Central memory CD8-positive, alpha-beta T cell (primary cell): Measurements from ENCODE around the gene PRDX3.
A peak's percentile ranks its signal among the peaks of the same experiment; 100 is the strongest.
"Not testable (repeated sequence)": the region's sequence is repeated elsewhere in the genome, so short reads cannot be mapped to it uniquely, and the experiment has no call there.

Experiments used
- ATAC-seq: fragments of 150-1000 bp; cut with Tn5 transposase; replicated peaks from 2 replicates; pipeline ENCODE4 v1.10.0; 2022; ENCODE audit warnings: mild to moderate bottlenecking, moderate FRiP score, moderate number of reproducible peaks; ENCODE audit not compliant: poor library complexity, severe bottlenecking; ENCODE audit errors: extremely low read depth
- DNase-seq, 2 donors: peaks; one replicate each; pipeline ENCODE4 v3.0.0; 2021; ENCODE audit warnings: low spot score in 2 of 2
- H3K27ac Mint-ChIP-seq: one replicate; pipeline ENCODE4 v1.8.0; 2022; ENCODE audit warnings: low read depth, mild to moderate bottlenecking, moderate library complexity, mixed read lengths
- H3K27me3 Mint-ChIP-seq: one replicate; pipeline ENCODE4 v1.8.0; 2022; ENCODE audit warnings: mixed read lengths
- H3K36me3 Mint-ChIP-seq: one replicate; pipeline ENCODE4 v1.8.0; 2022; ENCODE audit warnings: mild to moderate bottlenecking, moderate library complexity, mixed read lengths; ENCODE audit not compliant: insufficient read depth
- H3K4me1 Mint-ChIP-seq: one replicate; pipeline ENCODE4 v1.8.0; 2022; ENCODE audit warnings: mixed read lengths
- H3K4me3 Mint-ChIP-seq: one replicate; pipeline ENCODE4 v1.8.0; 2022; ENCODE audit warnings: mild to moderate bottlenecking, moderate library complexity, mixed read lengths
- H3K9me3 Mint-ChIP-seq: one replicate; pipeline ENCODE4 v1.8.0; 2022; ENCODE audit warnings: mixed read lengths

The PRDX3 gene

DNA sequence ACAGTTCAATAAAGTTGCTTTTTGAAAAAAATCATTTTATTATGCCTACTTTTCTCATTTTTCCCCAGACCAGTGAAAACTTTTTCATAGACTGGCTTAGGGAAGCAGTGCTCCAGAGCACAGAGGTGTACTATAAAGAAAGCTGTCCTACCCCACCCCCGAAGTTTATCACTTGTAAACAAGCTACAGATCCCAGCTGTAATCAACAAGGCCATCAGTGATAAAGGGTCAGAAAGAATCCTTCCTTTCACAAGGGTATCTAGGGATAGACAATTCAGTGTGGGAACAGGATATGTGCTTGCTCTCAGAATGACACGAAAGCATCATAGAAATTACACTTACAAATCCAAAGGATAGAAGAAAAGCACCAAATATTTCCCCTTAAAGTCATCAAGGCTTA lies 4.5 kb downstream of the PRDX3 start:
- Mint-ChIP-seq H3K9me3 (no peaks in the 10 kb centered on the region), H3K4me1 (peaks cover 29% of the 10 kb centered on the region), H3K4me3 (no peak overlapping the region), H3K36me3 (peaks cover 42% of the 10 kb centered on the region), H3K27ac (no peak overlapping the region), H3K27me3 (no peaks in the 10 kb centered on the region)
- DNase-seq: no peak
- ATAC-seq: no peak

DNA sequence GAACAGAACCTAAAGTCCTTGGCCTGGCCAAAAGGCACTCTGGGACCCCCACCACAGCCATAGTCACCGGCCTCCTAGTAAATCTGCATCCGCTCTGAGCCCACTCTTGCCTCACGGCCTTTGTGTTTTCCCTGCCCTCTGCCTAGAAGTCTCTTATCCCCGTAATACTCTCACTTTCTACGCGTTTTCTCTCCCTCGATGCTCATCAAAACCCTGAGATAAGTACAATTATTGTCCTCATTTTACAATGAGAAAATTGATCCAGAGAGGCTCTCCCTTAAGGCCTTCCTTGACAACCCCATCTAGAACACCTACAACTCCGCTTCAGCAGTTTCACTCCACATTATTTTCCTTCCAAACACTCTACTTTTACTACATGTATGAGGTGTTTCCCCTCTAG lies 11.6 kb downstream of the PRDX3 start:
- no peaks in the 10 kb centered on the region for H3K27me3 Mint-ChIP-seq
- ATAC-seq: no peak
- H3K36me3 Mint-ChIP-seq: peaks cover 16% of the 10 kb centered on the region

DNA sequence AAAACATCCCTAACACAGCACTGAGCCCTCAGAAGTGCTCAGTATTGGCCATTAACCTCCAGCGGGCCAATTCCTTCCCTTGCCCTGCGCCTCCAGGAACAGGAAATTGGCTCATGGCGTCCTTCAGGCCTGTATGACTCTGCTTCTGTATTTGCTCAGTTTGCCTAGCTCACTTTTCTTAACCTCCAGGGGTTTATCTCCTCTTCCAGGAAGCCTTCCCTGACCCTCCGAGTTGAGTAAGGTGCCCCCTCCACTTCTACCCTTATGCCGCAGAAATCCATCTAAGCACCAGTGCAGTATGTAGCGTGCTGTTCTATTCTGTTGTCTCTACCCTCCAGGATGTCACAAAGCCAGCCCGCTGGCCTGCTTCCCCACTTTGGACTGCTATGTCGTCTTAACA lies 12.0 kb downstream of the PRDX3 start:
- DNase-seq (no peak), ATAC-seq (no peak)
- peaks cover 13% of the 10 kb centered on the region for H3K36me3 Mint-ChIP-seq
- H3K9me3 Mint-ChIP-seq: no peaks in the 10 kb centered on the region
- peak overlapping the region; percentile 86 for H3K4me3 Mint-ChIP-seq
- no peaks in the 10 kb centered on the region for H3K27me3 Mint-ChIP-seq
- peak overlapping the region; percentile 89 for H3K27ac Mint-ChIP-seq
- H3K4me1 Mint-ChIP-seq: peaks cover 9% of the 10 kb centered on the region

More for the DNA sequence above, 11.6 kb downstream of the PRDX3 start:
- H3K4me3 Mint-ChIP-seq: peak overlapping the region; percentile 86
- no peak for DNase-seq
- no peak overlapping the region for H3K27ac Mint-ChIP-seq
- peaks cover 9% of the 10 kb centered on the region for H3K4me1 Mint-ChIP-seq
- no peaks in the 10 kb centered on the region for H3K9me3 Mint-ChIP-seq

DNA sequence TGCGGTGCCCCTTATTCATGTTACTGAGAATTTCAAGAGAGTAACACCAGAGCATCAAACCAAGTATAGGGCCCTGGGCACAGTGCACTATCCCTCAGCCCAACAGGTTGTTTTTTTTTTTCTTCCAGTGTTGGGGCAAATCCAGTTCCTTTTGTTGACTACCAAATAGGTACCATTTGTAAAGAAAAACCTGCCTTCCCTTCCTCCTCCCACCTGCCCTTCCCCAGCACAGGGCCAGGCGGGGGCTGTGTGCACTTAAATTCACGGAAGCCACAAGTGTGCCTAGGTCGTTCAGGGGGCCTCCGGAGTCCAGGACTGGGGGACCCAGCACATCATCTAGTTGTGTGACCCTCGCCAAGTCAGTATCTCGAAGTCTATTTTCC lies 12.5 kb downstream of the PRDX3 start:
- H3K4me3 Mint-ChIP-seq: peak overlapping the region; percentile 86
- ATAC-seq (peak; percentile 26), DNase-seq (no peak)
- no peaks in the 10 kb centered on the region for H3K9me3 Mint-ChIP-seq
- peak overlapping the region; percentile 89 for H3K27ac Mint-ChIP-seq
- peaks cover 9% of the 10 kb centered on the region for H3K4me1 Mint-ChIP-seq
- H3K36me3 Mint-ChIP-seq: peaks cover 12% of the 10 kb centered on the region
- H3K27me3 Mint-ChIP-seq: no peaks in the 10 kb centered on the region

DNA sequence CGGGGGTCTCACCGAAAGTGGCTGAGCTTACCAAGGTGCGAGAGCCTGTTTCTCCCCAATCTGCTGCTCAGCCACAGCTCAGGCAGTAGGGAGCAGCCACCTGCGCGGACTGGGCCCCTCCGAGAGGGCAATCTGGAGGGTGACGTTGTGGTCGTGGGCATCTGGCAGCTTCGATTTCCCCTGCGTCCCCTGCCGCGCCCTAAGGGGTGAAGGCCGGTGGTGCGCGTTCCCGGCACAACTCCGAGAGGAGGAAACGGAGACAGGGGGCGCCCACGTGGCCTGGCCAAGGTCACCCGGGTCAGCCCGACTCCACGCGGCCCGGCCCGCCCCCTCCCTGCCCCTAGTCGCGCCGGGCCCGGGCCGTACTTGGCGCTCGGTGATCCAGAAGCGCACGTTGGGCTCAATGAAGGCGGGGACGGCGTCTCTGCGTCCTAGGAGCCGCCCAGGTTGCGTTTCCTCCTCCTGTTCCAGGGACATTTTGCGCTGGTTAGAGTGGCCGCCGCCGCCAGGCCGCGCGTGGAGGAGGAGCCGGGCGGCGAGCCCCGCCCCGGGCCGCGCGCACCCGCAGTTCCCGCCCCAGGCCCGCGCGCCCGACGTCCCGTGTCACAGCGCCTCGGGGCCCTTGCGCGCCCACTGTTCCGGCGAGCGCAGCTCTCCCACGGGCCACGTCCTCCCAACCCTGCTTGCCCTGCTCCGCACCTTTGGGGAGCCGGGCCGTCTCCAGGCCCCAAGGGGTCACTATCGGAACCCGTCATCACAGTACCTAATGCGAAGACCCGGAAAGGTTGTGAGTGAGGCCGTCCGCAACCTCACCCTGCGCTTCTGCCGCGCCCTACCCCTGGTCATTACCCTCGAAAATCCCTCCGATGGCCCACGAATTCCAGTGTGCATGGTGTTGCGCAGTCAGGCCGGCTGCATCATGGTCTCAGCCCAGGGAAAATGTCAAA lies 13.2 kb downstream of the PRDX3 start, which contains the start of gene SFXN4:
Gene SFXN4 (minus strand): TSS at position 544 of the 947 bp plus-strand sequence. CDS start 67 bp downstream, at position 477.
- Mint-ChIP-seq H3K27ac (peak within 1 kb of the TSS; percentile 89), H3K4me3 (peak within 1 kb of the TSS; percentile 86), H3K36me3 (peaks cover 7% of the 10 kb centered on the region), H3K4me1 (peaks cover 9% of the 10 kb centered on the region), H3K9me3 (no peaks in the 10 kb centered on the region), H3K27me3 (no peaks in the 10 kb centered on the region)
- DNase-seq (peak; percentile 67 to 69), ATAC-seq (peak; percentile 91)

DNA sequence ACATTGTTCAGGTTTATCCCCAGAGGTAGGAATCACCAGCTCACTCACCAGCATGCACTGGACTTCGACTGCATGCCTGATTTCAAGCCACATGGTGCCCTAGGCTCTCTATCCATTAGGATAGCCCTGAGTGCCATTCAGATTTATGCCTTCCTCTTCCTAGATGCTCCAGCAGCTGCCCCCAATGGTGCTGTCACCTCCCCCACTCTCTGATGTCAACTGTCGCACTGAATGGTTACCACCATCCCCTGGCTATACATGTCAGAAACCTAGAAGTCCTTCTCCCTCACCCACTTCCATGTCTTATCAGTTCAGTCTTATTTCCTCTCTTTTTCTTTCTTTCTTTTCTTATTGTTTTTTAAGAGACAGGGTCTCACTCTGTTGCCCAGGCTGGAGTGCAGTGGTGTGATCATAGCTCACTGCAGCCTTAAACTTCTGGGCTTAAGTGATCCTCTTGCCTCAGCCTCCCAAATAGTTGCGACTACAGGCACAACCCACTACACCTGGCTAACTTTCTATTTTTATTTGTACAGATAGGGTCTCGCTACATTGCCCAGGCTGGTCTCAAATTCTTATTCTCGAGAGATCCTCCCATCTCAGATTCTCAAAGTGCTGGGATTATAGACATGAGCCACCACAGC lies 16.0 kb downstream of the PRDX3 start:
- Mint-ChIP-seq H3K9me3 (no peaks in the 10 kb centered on the region), H3K27me3 (no peaks in the 10 kb centered on the region), H3K27ac (peak overlapping the region; percentile 16), H3K4me3 (no peak overlapping the region), H3K4me1 (peaks cover 9% of the 10 kb centered on the region), H3K36me3 (peaks cover 10% of the 10 kb centered on the region)
- ATAC-seq: no peak
- no peak for DNase-seq

DNA sequence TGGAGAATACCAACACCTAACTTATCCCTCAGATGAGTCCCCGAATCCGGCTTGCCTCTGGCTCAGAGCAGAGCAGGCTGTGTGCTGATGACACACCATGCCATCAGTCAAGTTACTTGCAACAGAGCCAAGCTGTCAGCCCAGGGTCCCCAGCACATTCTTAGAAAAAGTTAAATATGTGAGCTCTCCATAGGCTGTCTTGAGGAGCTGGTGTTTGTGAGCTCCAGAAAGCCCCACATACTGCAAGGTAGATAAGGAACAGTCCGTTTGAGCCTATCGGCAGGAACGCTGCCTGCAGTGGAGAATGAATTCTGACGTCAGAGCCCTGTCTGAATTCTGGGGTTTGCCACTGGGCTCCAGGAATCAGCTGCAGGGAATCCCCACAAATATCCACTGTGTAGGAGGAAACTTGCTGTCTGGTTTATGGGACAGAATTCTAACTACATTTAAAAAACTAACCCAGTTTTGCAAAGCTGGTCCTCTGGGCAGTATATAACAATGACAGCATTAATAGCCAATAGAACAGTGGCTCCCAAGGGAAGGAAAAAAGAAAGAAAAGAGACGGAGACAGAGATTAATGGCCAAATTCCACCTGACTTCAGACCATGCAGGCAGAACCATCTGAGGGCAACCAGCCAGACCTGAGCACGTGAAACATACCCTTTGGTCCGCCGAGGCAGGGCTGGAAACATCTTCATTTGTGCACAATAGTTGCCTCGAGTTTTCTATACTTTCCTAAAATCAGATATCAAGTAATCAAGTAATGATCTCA lies 16.7 kb downstream of the PRDX3 start:
- no peaks in the 10 kb centered on the region for H3K9me3 Mint-ChIP-seq
- H3K36me3 Mint-ChIP-seq: peaks cover 11% of the 10 kb centered on the region
- no peak overlapping the region for H3K4me3 Mint-ChIP-seq
- no peak overlapping the region for H3K27ac Mint-ChIP-seq
- DNase-seq (no peak), ATAC-seq (no peak)
- no peaks in the 10 kb centered on the region for H3K27me3 Mint-ChIP-seq
- peaks cover 8% of the 10 kb centered on the region for H3K4me1 Mint-ChIP-seq

DNA sequence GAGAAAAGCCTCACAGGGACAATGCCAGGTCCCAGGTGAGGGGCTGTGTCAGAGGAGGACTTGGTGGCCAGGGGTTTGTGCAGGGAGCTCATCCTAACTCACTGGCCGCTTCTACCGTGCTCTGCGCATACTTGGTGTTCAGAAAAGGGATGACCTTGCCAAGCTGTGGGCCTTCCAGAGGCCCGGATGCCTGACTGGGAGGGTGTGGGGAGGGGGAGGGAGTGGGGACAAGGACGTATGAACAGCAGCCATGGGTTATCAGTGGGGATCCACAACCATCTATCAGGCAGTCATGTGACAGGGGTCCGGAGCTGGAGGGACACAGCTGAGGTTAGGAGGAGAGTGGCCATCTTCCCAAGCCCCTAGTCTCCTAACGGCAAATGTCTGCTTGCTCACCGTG lies 19.3 kb downstream of the PRDX3 start:
- H3K36me3 Mint-ChIP-seq: peaks cover 20% of the 10 kb centered on the region
- no peak overlapping the region for H3K27ac Mint-ChIP-seq

DNA sequence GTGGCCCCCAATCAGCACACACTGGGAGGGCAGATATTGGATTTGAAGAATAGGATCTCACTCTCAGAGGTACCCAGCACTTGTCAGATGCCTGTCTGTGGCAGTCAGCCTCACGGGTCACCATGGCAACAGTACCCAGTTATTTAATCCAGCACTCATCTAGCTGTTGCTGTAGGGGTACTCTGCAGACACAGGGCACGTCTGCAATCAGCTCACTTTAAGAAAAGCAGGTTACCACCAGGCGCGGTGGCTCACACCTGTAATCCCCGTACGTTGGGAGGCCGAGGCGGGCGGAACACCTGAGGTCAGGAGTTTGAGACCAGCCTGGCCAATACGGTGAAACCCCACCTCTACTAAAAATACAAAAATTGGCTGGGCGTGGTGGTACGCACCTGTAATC lies 25.0 kb downstream of the PRDX3 start:
- Mint-ChIP-seq H3K4me3 (no peak overlapping the region), H3K27me3 (no peaks in the 10 kb centered on the region), H3K9me3 (no peaks in the 10 kb centered on the region), H3K36me3 (peaks cover 21% of the 10 kb centered on the region), H3K27ac (no peak overlapping the region), H3K4me1 (no peaks in the 10 kb centered on the region)
- DNase-seq: no peak
- no peak for ATAC-seq

More for the DNA sequence above, 19.3 kb downstream of the PRDX3 start:
- H3K4me1 Mint-ChIP-seq: no peaks in the 10 kb centered on the region
- ATAC-seq: no peak
- H3K27me3 Mint-ChIP-seq: no peaks in the 10 kb centered on the region
- H3K4me3 Mint-ChIP-seq: no peak overlapping the region
- H3K9me3 Mint-ChIP-seq: no peaks in the 10 kb centered on the region
- DNase-seq: no peak

DNA sequence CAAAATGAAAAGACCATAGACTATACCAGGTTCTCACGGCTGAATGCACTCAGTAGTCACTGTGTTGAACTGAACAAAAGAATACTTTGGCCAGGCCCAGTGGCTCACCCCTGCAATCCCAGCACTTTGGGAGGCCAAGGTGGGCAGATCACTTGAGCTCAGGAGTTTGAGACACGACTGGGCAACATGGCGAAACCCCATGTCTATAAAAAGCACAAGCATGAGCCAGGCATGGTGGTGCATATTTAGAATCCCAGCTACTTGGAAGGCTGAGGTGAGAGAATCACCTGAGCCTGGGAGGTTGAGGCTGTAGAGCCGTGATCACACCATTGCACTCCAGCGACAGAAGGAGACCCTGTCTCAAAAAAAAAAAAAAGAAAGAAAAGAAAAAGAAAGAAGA lies 25.6 kb downstream of the PRDX3 start:
- Mint-ChIP-seq H3K9me3 (no peaks in the 10 kb centered on the region), H3K4me1 (no peaks in the 10 kb centered on the region), H3K4me3 (no peak overlapping the region), H3K36me3 (peaks cover 24% of the 10 kb centered on the region), H3K27ac (no peak overlapping the region), H3K27me3 (no peaks in the 10 kb centered on the region)
- no peak for DNase-seq
- ATAC-seq: no peak

DNA sequence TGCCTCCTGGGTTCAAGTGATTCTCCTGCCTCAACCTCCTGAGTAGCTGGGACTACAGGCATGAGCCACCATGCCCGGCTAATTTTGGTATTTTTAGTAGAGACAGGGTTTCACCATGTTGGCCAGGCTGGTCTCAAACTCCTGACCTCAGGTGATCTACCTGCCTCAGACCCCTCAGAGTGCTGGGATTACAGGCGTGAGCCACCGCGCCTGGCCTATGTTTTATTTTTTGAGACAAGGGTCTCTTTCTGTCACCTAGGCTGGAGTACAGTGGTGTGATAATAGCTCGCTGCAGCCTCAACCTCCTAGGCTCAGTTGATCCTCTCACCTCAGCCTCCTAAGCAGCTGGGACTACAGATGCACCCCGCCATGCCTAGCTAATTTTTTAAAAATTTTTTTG lies 27.0 kb downstream of the PRDX3 start:
- H3K4me1 Mint-ChIP-seq, H3K27ac Mint-ChIP-seq, H3K27me3 Mint-ChIP-seq, H3K4me3 Mint-ChIP-seq, H3K9me3 Mint-ChIP-seq, ATAC-seq, DNase-seq: not testable (repeated sequence)
- peaks cover 19% of the 10 kb centered on the region for H3K36me3 Mint-ChIP-seq

DNA sequence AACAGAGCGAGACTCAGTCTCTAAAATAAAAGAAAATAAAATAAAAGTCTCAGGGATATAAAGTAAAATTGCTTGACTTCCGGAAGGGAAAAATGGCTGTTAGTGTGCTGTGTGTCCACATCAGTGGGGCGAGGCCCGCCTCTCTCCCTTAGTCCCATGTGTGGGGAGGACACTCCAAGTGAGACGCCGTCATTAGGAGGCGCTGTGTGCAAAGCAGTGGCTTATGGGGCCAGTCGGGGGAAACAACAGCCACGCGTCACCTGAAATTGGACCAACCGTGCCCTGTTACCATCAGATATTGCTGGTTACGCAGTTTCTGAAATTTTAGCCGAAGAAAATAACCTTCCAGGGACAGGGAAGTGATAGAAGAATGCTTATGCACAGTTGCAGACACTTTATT lies 28.9 kb downstream of the PRDX3 start:
- Mint-ChIP-seq H3K9me3 (no peaks in the 10 kb centered on the region), H3K27me3 (no peaks in the 10 kb centered on the region), H3K4me1 (no peaks in the 10 kb centered on the region), H3K4me3 (no peak overlapping the region), H3K36me3 (peaks cover 14% of the 10 kb centered on the region), H3K27ac (no peak overlapping the region)
- DNase-seq: no peak
- ATAC-seq: no peak
